ENCODE measurements around the gene STRAP. TPM values are rescaled to one million over a fixed set of nuclear protein-coding genes. Genes with fewer than 3 reads are reported as not detected.

The STRAP gene
- total RNA-seq, 6 experiments from 2014 or later = 179 to 208 (median 193) TPM

- no peak for TF ChIP-seq CTCF (IDR thresholded peaks at IDR 0.05)
- Mint-ChIP-seq H3K27ac (peak overlapping the region; percentile 71), H3K4me1 (ENCODE audit: low read depth) (peaks cover 69% of the 10 kb centered on the region), H3K27me3 (ENCODE audit: insufficient read depth) (no peaks in the 10 kb centered on the region), H3K36me3 (ENCODE audit: low read depth) (peaks cover 33% of the 10 kb centered on the region), H3K9me3 (no peaks in the 10 kb centered on the region), H3K4me3 (peak overlapping the region; percentile 44)
- DNase-seq = peak; percentile 67
These were observed 46.2 kb downstream of the STRAP start for GRCh38 chr12:15928346-15928745.

- peaks cover 33% of the 10 kb centered on the region for H3K36me3 Mint-ChIP-seq (ENCODE audit: low read depth)
- no peaks in the 10 kb centered on the region for H3K27me3 Mint-ChIP-seq (ENCODE audit: insufficient read depth)
- peak overlapping the region; percentile 71 for H3K27ac Mint-ChIP-seq
- no peaks in the 10 kb centered on the region for H3K9me3 Mint-ChIP-seq
- peaks cover 70% of the 10 kb centered on the region for H3K4me1 Mint-ChIP-seq (ENCODE audit: low read depth)
- TF ChIP-seq CTCF (IDR thresholded peaks at IDR 0.05) = no peak
- peak overlapping the region; percentile 44 for H3K4me3 Mint-ChIP-seq
- DNase-seq = no peak
These were observed 46.8 kb downstream of the STRAP start for GRCh38 chr12:15928870-15929571.

GRCh38 chr12:15931590-15932053 lies 49.4 kb downstream of the STRAP start:
- Mint-ChIP-seq H3K4me3 (no peak overlapping the region), H3K27ac (peak overlapping the region; percentile 8; the same call in 1 of the 2 replicates), H3K27me3 (ENCODE audit: insufficient read depth) (no peaks in the 10 kb centered on the region), H3K9me3 (no peaks in the 10 kb centered on the region), H3K36me3 (ENCODE audit: low read depth) (peaks cover 24% of the 10 kb centered on the region), H3K4me1 (ENCODE audit: low read depth) (peaks cover 62% of the 10 kb centered on the region)
- no peak for DNase-seq
- TF ChIP-seq CTCF (IDR thresholded peaks at IDR 0.05) = peak; percentile 37; the same call in 1 of the 2 replicates

GRCh38 chr12:15932327-15932726 lies 50.1 kb downstream of the STRAP start:
- H3K4me1 Mint-ChIP-seq (ENCODE audit: low read depth) = peaks cover 55% of the 10 kb centered on the region
- no peak for TF ChIP-seq CTCF (IDR thresholded peaks at IDR 0.05)
- no peak for DNase-seq
- H3K27me3 Mint-ChIP-seq (ENCODE audit: insufficient read depth) = no peaks in the 10 kb centered on the region
- H3K36me3 Mint-ChIP-seq (ENCODE audit: low read depth) = peaks cover 24% of the 10 kb centered on the region
- H3K4me3 Mint-ChIP-seq = no peak overlapping the region
- H3K9me3 Mint-ChIP-seq = no peaks in the 10 kb centered on the region
- no peak overlapping the region for H3K27ac Mint-ChIP-seq

- H3K9me3 Mint-ChIP-seq = no peaks in the 10 kb centered on the region
- peaks cover 24% of the 10 kb centered on the region for H3K36me3 Mint-ChIP-seq (ENCODE audit: low read depth)
- no peak overlapping the region for H3K4me3 Mint-ChIP-seq
- no peak overlapping the region for H3K27ac Mint-ChIP-seq
- TF ChIP-seq CTCF (IDR thresholded peaks at IDR 0.05) = no peak
- no peak for DNase-seq
- peaks cover 49% of the 10 kb centered on the region for H3K4me1 Mint-ChIP-seq (ENCODE audit: low read depth)
- no peaks in the 10 kb centered on the region for H3K27me3 Mint-ChIP-seq (ENCODE audit: insufficient read depth)
These were observed 50.8 kb downstream of the STRAP start for GRCh38 chr12:15932971-15933370.
